GM18907 (cell line): ENCODE results near the gene SLC22A23.

Experiments used
- ATAC-seq: cut with Tn5 transposase; IDR thresholded peaks from one replicate; pipeline ENCODE4 v1.9.1; 2021; ENCODE audit warnings: mild to moderate bottlenecking, moderate library complexity; ENCODE audit not compliant: unreplicated experiment

Gene SLC22A23

DNA sequence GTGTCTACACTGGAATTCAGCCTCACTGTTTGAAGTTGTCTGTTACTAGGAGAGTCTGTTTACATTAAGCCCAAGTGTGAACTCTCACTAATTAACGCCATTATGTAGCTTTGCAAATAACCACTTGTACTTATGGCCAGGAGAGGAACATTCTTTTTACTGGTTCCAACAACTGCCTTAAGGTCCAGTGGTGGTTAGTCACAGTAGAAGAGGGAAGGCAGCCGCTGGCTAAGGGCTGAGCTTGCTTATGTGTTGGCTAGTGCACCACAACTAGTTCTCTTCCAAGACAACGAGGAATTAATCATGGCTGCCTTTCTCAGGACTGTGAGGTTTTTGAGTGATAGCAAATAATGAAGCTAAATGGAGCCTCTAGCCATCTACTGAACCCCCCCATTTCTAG lies 14.9 kb upstream of the SLC22A23 start:
- no peak for ATAC-seq

DNA sequence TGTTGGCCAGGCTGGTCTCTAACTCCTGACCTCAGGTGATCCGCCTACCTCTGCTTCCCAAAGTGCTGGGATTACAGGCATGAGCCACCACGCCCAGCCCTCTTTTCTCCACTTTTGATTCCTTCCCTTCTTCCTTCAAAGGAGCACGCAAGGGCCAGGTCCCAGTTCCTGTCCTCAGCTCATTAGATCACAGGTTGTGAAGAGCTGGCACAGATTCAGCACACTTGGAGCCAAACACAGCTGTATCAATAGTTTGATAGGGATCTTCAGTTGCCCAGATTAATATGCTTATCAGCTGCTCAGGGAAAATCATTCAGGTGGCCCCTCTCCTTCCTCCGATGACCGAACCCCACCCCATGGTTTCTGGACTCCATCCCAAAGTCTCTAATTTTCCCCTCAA lies 14.4 kb upstream of the SLC22A23 start:
- ATAC-seq = no peak

DNA sequence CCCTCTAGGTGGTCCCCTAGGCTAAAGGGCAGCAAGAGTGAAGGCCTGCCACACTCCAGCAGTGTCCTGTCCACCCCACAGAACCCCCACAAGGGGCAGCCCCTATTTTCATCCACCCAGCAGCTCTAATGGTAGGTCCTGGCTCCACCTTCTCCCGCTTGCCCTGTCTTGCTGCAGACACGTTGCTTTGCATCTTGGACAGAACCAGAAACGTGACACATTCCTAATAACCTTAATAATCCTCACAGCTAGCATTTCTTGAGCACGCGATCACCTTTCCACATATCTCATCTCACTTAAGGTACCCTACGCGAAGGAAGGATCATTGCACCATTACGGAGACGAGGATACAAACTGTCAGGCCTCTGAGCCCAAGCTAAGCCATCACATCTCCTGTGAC lies 11.7 kb upstream of the SLC22A23 start:
- no peak for ATAC-seq

DNA sequence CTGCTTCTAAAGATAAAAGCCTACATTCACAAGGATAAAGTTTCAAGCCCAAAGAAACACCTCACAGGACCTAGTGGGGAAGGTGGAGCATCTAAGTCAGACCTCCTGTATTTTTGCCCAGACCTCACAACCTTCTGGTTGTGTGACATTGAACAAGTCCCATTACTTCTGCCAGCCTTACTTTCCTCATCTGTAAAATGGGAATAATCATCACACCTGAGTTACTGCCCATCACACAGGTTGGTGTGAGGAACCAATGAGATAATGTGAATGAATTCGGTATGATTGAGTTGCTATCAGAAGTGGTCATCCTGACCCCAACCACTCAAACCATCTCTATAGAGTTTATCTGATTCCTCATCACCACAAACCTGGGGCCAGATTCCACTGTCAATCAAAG lies 11.1 kb upstream of the SLC22A23 start:
- no peak for ATAC-seq

DNA sequence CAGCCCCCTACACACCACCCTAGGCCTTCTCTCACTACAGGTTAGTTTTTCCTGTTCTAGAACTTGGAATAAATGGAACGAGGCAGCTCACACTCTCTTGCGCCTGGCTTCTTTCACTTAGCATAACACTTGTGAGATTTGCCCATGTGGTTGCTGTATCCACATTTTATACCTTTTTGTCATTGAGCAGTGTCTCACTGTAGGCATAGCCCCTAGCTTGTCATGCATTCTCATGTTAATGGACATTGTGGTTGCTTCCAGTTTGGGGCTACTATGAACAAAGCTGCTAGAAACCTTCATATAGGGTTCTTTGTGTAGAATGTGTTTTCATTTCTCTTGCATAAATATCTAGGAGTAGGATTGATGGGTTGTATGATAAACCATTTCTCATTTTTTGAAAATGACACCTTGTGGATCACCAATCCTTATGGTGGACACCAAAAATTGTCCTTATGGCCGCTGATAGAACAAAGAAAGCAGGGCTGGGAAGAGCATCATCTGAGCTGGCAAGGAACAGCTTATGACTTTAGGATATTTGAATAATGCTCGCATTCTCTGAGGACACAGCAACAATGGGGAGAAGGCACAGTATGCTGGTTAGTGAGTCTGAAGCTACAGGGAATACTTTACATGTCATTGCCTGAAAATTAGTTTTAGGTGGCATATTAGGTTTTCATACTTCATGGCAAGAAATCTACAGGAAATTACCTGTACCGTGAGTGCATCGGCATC lies 9.8 kb upstream of the SLC22A23 start:
- ATAC-seq = no peak

DNA sequence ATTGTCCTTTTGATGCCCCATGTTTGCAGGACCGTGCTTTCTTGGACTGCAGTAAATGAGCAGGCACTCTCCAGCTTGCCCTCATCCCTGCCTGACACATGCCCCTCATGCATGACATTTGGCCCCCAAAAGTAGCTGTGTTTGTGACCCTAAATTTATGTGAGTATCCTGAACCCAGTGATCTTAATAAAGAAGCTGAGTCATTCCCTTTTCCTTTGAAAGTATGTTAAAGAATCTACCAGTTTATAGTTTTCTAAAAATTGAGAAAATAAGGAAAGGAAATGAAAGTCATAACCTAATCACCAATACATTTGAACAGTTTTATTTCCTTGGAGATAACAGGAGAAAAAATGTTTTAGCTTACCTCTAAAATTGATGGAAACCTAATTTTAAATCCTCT lies 3.4 kb upstream of the SLC22A23 start:
- ATAC-seq = no peak

DNA sequence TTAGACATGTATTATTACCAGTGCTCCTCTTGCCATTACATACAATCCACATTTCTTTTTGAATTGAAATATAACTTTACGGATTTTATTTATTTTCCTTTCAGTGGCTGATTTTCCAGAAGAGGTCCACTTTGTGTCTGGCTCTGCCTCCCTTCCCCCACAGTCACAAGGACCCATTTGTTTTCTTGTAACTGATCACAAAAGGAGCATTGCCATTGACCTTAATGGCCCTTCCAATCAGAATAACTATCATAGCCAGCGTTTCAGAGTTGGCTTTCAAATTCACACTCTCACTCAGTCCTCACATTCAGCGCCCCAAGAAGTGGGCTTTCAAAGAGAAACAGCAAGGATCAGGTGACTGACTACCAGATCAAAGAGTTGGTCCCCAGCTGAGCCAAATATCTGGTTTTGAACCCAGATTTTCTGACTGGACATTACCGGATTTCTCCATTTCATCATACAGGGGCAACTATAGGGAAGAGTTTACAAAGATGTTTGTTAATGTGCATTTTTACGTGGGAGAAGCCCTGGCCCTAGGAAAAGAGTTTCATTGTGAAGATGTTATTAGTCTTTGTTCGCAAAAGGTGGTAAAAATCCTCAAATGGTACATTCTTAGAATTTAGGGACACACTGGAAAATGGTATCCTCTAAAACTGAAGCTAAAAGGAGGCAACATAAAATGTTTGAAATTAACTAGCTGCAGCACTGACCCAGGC lies 2.0 kb upstream of the SLC22A23 start:
- ATAC-seq = no peak

DNA sequence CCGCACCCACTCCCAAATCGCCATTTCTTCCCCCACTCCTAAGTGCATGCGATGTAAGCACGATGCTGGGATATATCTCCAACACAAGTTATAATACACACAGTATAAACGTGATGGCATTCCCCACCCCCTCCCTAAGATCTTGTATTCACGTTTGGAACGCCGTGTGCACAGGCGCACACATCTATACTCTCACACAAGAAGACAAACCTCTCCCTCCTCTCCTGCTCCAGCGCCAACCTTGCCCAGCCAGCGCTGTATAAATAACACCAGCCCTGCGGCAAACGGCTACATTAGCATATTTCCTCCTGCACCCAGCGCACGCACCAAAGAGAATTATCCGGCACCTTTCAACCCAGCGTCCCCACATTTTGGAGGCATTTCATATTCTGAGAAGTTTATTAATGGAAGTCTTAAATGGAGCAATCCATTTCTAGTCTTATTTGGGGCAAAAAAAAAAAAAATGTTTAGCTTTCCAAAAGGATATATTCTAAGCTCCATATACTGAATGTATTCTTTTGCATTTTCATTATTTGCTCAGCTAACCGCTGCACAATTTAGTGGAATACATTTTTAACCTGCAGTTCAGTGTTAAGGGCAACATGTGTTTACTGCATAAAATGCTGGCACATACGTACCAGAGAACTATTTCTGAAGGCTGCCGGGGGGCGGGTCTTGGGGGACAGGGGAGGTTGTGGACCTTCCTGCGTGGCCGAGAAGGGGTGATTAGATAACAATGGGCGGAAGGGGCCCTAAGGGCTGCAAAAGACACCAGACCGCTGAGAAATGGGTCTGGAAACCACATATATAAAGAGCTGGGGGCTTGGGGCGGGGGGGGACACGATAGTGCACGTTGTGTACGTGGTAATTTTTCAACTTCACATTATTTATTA lies 1.1 kb upstream of the SLC22A23 start:
- no peak for ATAC-seq

DNA sequence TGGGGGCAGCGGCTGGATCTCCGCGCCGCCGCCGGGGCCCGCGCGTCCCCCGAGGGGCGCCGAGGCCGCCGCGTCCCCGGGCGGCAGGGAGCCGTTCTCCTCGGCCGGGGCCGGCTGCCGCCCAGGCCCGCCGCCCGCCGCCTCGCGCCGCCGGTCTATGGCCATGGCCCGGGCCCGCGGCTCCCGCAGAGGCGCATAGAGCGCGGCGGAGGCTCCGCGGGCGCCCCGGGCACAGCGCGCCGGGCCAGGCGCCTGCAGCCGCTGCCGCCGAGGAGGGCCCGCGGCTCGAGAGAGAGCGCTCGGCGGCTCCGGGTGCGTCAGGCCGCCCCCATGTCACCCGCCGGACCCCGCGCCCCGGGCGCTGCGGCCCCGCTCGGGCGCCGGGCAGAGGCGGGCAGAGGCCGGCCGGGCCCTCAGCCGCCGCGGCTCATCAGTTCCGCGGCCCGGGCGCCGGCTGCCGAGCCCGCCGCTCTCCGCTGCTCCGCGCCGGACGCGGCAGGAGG lies 404 bp downstream of the SLC22A23 start:
- no peak for ATAC-seq

DNA sequence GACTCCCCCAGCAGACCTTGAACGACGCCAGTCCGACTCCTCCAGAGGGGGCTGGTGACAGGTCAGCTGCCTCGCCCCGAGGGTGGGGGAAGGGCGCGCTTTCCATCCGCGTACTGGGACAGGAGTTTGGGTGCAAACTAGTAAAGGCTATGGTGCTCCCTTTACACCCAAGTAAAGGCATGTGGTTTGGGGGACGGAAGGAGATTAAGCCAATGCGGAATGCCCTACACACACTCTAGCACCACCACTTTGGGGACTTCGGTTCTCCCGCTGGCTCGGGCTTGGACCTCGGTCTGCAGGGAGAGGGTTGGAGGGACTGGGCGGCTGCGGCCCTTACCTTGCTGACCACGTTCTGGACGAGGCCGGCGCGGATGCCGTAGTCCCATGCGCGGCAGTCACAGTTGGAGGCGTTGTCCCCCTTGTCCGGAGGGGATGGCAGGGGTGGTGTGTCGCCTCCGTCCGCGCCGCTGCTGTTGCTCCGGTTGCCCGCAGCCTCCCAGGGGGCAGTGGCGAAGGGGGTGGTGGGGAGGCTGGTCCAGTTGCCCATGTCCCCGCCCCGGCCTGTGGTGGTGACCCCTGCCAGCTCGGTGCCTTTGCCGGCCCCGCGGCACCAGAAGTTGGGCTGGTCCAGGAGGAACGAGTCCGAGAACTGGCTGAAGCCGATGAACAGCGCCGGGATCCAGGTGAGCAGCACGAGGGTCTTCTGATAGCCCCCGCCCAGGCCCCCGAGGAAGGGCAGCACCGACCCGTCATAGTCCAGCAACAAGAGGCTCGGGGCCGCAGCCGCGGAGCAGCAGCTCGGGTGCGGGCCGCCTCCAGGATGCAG lies 1.1 kb downstream of the SLC22A23 start:
- no peak for ATAC-seq

DNA sequence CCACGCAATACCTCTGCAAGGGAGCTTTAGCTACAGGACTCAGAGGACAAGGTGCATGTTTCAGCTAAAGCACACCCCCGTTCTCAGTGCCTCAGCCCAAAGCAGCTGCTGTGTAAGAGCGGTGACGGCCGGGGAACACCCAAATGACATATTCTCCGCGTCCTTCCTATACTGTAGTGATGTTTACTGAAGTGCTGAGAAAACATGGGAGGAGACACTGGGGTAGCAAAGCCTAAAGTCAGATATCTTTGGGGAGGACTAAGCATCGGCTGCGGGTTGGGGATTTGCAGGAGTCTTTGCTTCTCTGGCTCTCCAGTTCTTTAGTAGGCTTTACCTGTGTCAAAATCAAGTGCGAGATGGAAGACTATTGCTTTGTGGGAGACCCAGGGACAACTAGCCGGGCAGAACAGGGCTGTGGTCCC lies 1.7 kb downstream of the SLC22A23 start:
- no peak for ATAC-seq

- no peak for ATAC-seq
Observed at GRCh38 chr6:3454273-3455010, 2.4 kb downstream of the SLC22A23 start.

- no peak for ATAC-seq
Observed at GRCh38 chr6:3453413-3454272, 3.2 kb downstream of the SLC22A23 start.

DNA sequence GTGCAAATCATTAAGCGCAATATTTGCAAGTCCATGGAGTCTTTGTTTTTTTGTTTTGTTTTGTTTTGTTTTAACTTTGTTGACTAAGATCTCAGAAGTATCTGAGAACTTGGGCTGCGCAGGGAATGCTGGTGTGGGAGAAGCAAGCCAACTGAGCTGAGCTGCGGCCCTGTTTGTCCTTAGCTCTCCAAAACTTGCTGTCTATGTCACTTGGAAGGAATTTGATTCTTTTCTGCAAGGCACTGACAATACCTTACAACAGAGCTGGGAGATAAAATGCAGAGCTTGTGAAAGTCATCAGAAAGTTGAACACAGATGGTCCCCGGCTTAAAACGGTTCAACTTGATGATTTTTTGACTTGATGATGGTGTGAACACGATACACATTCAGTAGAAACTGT lies 5.4 kb downstream of the SLC22A23 start:
- ATAC-seq = no peak

GRCh38 chr6:3450888-3451287 lies 6.0 kb downstream of the SLC22A23 start:
- ATAC-seq = no peak

DNA sequence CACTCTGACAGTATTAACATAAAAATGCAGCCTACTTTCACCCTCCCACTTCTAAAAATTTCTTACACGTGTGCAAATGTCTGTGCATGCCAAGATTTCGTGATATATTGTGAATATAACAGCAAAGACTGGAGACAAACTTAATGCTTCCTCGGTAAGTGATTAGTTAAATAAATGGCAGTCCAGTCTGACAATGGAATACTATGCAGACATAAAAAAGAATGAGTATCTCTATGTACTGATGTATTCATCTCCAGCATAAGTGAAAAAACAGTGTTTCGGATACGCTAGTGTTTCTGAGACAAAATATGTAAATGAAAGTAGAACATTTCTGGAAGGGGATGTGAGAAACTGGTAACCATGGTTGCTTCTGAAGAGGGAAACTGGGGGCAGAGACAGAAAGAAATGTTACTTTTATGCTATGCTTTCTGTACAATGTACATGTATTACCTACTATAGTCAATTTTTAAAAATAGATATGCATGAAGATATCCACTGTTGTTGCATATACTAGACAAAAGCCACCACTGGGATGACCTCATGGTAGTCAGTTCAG lies 7.0 kb downstream of the SLC22A23 start:
- no peak for ATAC-seq

GRCh38 chr6:3449321-3449720 lies 7.5 kb downstream of the SLC22A23 start:
- no peak for ATAC-seq

DNA sequence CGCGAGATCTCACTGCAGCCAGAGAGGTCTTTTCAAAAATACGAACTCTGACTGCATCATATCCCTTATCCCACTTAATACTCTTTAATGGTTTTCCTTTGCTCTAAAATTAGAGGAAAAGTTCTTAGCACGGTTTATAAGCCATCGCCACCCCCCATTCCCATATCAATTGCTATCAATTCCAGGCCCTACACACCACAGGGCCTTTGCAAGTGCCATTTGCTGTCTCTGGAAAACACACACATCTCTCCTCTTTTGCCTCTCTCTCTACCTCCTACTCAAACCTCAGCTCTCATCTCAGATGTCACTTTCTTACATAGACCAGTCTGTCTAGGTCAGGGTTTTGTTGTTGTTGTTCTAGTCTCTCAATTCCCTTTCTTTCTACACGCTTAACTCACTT lies 9.8 kb downstream of the SLC22A23 start:
- ATAC-seq = no peak

DNA sequence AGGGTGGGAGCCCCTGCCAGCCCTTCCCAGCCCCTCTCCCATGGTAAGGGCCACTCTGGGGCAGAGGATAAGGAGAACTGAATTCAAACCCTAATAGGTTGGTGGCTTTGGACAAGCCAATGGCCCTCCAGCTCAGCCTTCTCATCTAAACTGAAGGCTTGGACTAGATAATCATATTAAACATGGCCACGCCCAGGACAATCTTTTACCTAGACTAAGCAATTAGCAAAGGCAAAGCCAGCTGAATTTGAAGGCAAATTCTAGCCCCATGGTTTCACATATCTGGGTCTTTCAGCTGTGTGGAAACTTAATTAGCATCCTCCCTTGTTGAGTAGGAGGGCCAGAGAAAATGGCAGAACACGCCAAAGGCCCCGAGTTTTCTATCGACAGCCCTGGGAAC lies 10.7 kb downstream of the SLC22A23 start:
- ATAC-seq = no peak
